ENCODE measurements around the gene GGCT.

GRCh38 chr7:30464231-30464671 is 40.4 kb downstream of the GGCT start:
- TF ChIP-seq, protein P1, sequence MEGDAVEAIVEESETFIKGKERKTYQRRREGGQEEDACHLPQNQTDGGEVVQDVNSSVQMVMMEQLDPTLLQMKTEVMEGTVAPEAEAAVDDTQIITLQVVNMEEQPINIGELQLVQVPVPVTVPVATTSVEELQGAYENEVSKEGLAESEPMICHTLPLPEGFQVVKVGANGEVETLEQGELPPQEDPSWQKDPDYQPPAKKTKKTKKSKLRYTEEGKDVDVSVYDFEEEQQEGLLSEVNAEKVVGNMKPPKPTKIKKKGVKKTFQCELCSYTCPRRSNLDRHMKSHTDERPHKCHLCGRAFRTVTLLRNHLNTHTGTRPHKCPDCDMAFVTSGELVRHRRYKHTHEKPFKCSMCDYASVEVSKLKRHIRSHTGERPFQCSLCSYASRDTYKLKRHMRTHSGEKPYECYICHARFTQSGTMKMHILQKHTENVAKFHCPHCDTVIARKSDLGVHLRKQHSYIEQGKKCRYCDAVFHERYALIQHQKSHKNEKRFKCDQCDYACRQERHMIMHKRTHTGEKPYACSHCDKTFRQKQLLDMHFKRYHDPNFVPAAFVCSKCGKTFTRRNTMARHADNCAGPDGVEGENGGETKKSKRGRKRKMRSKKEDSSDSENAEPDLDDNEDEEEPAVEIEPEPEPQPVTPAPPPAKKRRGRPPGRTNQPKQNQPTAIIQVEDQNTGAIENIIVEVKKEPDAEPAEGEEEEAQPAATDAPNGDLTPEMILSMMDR (IDR thresholded peaks at IDR 0.05): no peak
- TF ChIP-seq ZFX (IDR thresholded peaks at IDR 0.05; ENCODE audit: borderline replicate concordance): no peak
